WERI-Rb-1 (cell line): ENCODE measurements around the gene CIZ1.
"Not testable (repeated sequence)": the region's sequence is repeated elsewhere in the genome, so short reads cannot be mapped to it uniquely, and the experiment has no call there.

ENCODE experiments used
- DNase-seq: peaks from one replicate; pipeline ENCODE4 v3.0.0-alpha.2; 2020
- H3K27ac ChIP-seq: fragments of 250-450 bp; sonication (Bioruptor Pico); 2 replicates; pipeline ENCODE4 v1.5.1; 2020; ENCODE audit warnings: mild to moderate bottlenecking, moderate library complexity
- H3K27me3 ChIP-seq: fragments of 250-450 bp; sonication (Bioruptor Pico); 2 replicates; pipeline ENCODE4 v1.5.1; 2021; ENCODE audit warnings: mild to moderate bottlenecking, low read depth, moderate library complexity; ENCODE audit not compliant: insufficient read depth, severe bottlenecking
- H3K36me3 ChIP-seq: fragments of 250-450 bp; sonication (Bioruptor Pico); 2 replicates; pipeline ENCODE4 v1.5.1; 2020; ENCODE audit warnings: mild to moderate bottlenecking, moderate library complexity
- H3K4me3 ChIP-seq: 2 replicates; pipeline ENCODE4 v1.5.1; 2011; ENCODE audit warnings: low read depth, mild to moderate bottlenecking, control low read depth, low read length
- H3K9me3 ChIP-seq: fragments of 250-450 bp; sonication (Bioruptor Pico); 2 replicates; pipeline ENCODE4 v1.5.1; 2021; ENCODE audit warnings: mild to moderate bottlenecking, moderate library complexity; ENCODE audit not compliant: severe bottlenecking
- TF ChIP-seq, protein P1 (sequence below): IDR thresholded peaks from 2 replicates; pipeline ENCODE4 v1.5.1; 2011; ENCODE audit warnings: low read depth, mild to moderate bottlenecking, control low read depth, inconsistent platforms, low read length

CIZ1 gene

GRCh38 chr9:128131346-128131745 is 60.0 kb downstream of the CIZ1 start:
- H3K27me3 ChIP-seq, H3K36me3 ChIP-seq, DNase-seq, H3K4me3 ChIP-seq: not testable (repeated sequence)
- H3K9me3 ChIP-seq, result peaks cover 10% of the 10 kb centered on the region
- peak overlapping the region; percentile 43; the same call in 1 of the 2 replicates for H3K27ac ChIP-seq

DNA sequence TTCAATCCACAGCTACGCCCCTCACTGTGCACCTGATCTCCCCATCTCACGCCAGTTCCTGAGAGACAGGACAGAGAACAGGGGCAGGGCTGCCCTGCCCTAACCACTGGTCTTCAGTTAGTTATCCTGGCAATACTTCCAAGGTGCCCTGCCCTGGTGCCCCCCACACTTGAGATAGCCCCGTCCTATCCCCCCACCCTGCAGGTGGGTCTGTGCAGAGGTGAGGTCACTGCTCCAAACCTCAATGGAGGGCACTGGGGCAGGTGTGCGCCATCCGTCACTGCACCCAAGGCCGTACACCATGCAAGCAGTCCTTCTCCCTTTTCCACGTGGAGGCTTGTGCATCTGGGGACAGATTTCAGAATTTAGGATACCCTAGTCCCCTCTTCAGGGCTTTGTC is 60.7 kb downstream of the CIZ1 start:
- H3K27ac ChIP-seq, result not testable (repeated sequence)

DNA sequence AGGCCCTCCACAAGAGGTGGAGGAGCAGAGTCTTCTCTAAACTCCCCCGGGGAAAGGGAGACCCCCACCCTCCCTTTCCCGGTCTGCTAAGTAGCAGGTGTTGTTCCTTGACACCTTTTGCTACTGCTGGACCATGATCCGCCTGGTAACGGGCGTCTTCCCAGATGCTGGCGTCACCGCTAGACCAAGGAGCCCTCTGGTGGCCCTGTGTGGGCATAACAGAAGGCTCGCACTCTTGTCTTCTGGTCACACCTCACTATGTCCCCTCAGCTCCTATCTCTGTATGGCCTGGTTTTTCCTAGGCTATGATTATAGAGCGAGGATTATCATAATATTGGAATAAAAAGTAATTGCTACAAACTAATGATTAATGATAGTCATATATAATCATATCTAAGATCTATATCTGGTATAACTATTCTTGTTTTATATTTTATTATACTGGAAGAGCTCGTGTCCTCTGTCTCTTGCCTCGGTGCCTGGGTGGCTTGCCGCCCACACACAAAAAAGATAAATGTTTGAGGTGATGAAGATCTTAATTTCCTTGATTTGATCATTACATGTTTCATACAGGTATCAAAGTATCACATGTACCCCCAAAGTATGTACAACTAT is 61.3 kb downstream of the CIZ1 start:
- H3K4me3 ChIP-seq, H3K27me3 ChIP-seq, H3K27ac ChIP-seq: not testable (repeated sequence)
- peak; percentile 86 for DNase-seq
- peaks cover 10% of the 10 kb centered on the region for H3K9me3 ChIP-seq
- H3K36me3 ChIP-seq, result peaks cover 13% of the 10 kb centered on the region

More for the DNA sequence above, 60.7 kb downstream of the CIZ1 start:
- H3K36me3 ChIP-seq, DNase-seq, H3K27me3 ChIP-seq, H3K4me3 ChIP-seq: not testable (repeated sequence)
- peaks cover 10% of the 10 kb centered on the region for H3K9me3 ChIP-seq

DNA sequence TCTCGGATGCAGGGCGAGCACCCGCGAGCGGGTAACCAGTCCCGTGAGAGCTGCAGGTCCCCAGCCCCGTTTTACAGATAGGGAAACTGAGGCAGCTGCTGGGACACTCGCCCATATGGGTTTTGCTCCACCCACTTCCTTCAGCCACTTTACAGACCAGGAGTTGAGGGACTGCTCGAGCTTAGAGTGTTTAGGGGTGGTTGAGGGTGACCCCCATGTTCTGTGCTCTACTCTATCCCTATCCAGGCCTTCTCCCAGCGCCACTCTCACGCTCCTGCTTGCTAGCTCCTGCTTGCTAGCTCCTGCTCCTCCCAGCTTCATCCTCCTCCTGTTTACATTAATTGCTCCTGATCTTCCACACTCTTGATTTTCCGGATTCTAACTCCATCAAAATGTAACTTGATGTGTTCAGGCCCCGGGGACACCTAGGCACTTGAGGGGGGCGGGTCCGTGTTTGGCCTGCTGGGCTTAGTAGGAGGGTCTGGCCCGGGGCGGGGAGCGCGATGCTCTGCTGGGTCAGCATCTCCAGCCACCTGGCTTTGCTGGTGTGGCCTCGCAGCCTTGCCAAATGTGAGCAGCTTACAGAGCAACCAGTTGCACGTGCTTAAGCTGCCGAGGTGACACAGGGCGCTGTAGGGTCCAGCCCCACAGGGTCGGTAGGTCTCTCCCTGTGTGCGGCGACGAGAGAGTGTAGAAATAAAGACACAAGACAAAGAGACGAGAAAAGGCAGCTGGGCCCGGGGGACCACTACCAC is 62.4 kb downstream of the CIZ1 start:
- peaks cover 9% of the 10 kb centered on the region for H3K9me3 ChIP-seq
- no peaks in the 10 kb centered on the region for H3K27me3 ChIP-seq
- peak overlapping the region; percentile 99 for H3K27ac ChIP-seq
- no peak for DNase-seq
- TF ChIP-seq, protein P1, sequence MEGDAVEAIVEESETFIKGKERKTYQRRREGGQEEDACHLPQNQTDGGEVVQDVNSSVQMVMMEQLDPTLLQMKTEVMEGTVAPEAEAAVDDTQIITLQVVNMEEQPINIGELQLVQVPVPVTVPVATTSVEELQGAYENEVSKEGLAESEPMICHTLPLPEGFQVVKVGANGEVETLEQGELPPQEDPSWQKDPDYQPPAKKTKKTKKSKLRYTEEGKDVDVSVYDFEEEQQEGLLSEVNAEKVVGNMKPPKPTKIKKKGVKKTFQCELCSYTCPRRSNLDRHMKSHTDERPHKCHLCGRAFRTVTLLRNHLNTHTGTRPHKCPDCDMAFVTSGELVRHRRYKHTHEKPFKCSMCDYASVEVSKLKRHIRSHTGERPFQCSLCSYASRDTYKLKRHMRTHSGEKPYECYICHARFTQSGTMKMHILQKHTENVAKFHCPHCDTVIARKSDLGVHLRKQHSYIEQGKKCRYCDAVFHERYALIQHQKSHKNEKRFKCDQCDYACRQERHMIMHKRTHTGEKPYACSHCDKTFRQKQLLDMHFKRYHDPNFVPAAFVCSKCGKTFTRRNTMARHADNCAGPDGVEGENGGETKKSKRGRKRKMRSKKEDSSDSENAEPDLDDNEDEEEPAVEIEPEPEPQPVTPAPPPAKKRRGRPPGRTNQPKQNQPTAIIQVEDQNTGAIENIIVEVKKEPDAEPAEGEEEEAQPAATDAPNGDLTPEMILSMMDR, result no peak
- peak overlapping the region; percentile 72 for H3K4me3 ChIP-seq
- H3K36me3 ChIP-seq, result peaks cover 23% of the 10 kb centered on the region

- no peaks in the 10 kb centered on the region for H3K27me3 ChIP-seq
- TF ChIP-seq, protein P1, result no peak
- DNase-seq, result peak; percentile 91
- peak overlapping the region; percentile 72 for H3K4me3 ChIP-seq
- H3K27ac ChIP-seq, result peak overlapping the region; percentile 99
- H3K36me3 ChIP-seq, result peaks cover 31% of the 10 kb centered on the region
- H3K9me3 ChIP-seq, result peaks cover 7% of the 10 kb centered on the region
Observed at GRCh38 chr9:128127990-128128835, 63.2 kb downstream of the CIZ1 start.

GRCh38 chr9:128127568-128127989 is 63.8 kb downstream of the CIZ1 start, which contains the start of gene PTGES2:
Gene PTGES2 (minus strand): TSS chr9:128127729. CDS start chr9:128127717, 12 bp downstream.
- peak within 1 kb of the TSS; percentile 99 for H3K27ac ChIP-seq
- TF ChIP-seq, protein P1, result no peak
- H3K4me3 ChIP-seq, result peak within 1 kb of the TSS; percentile 72
- no peaks in the 10 kb centered on the region for H3K27me3 ChIP-seq
- peaks cover 7% of the 10 kb centered on the region for H3K9me3 ChIP-seq
- peaks cover 38% of the 10 kb centered on the region for H3K36me3 ChIP-seq
- DNase-seq, result peak; percentile 88
